HL-60/S4 (cell line): ENCODE results near the gene KLK14.

Experiments
- in situ Hi-C: fragments of 300-500 bp; cut with MboI; formaldehyde crosslinking; loops from 2 replicates; pipeline ENCODE4 v1.14.3; 2022; ENCODE audit warnings: low sequenced_read_pairs

The KLK14 gene, protein sequence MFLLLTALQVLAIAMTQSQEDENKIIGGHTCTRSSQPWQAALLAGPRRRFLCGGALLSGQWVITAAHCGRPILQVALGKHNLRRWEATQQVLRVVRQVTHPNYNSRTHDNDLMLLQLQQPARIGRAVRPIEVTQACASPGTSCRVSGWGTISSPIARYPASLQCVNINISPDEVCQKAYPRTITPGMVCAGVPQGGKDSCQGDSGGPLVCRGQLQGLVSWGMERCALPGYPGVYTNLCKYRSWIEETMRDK

DNA sequence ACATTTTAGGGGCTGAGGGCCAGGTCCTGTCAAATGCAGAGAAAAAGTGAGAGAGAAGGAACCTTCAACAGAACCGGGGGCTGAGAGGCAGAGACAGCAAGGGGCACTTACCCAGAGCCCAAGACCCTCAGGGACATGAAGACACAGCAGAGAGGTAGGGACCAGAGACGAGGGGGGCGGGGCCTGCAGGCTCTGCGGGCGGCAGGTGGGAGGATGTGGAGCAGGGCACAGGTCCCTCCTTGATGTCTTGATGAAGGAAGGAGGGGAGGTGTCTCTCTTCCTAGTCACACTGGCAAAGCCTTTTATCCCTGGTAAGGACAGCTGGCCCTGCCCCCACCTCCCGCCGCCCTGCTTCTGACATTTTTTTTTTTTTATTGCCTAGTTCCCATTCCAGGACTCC lies at the start of gene KLK14:
Gene KLK14 (minus strand): TSS at position 277 of the 400 bp plus-strand sequence. CDS start 273 bp downstream, at position 4.
- in situ Hi-C loops: no loop called here

DNA sequence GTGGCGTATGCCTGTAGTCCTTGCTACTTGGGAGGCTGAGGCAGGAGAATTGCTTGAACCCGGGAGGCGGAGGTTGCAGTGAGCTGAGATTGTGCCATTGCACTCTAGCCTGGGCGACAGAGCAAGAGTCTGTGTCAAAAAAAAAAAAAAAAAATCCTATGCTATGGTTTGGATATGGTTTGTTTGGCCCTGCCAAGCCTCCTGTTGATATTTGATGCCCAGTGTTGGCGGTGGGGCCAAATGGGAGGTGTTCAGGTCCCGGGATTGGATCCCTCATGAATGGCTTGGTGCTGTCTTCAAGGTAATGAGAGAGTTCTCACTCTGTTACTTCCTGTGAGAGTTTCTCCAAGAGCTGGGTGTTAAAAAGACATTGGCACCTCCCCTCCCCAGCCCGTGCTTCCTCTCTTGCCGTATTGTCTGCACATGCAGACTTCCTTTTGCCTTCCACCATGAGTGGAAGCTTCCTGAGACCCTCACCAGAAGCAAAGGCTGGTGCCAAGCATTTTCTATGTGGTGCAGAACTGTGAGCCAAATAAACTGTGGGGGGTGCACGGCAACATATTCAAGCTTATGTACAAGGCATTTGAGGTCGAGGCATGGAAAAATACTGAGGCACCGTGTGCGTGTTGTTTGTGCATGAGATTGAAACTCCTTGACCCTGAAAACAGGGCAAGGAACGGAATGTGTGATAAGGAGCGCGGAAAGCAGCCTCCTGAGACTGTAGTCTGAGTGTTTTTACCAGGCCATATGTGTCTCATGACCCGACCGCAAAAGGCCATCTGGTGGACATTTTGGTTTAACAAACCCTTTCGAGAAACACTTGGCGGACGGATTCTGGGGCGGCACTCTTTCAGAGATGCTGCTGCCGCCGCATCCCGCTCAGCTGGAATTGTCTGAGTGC lies 49.3 kb upstream of the KLK14 start:
- in situ Hi-C loops: no loop called here

DNA sequence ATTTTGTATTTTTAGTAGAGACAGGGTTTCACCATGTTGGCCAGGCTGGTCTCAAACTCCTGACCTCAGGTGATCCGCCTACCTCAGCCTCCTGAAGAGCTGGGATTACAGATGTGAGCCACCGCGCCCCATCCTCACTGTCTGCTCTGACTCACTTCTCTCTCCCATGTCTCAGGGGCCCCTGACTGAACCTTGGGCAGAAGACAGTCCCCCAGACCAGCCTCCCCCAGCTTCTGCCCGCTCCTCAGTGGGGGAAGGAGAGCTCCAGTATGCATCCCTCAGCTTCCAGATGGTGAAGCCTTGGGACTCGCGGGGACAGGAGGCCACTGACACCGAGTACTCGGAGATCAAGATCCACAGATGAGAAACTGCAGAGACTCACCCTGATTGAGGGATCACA lies 47.0 kb upstream of the KLK14 start:
- in situ Hi-C loops: no loop called here

DNA sequence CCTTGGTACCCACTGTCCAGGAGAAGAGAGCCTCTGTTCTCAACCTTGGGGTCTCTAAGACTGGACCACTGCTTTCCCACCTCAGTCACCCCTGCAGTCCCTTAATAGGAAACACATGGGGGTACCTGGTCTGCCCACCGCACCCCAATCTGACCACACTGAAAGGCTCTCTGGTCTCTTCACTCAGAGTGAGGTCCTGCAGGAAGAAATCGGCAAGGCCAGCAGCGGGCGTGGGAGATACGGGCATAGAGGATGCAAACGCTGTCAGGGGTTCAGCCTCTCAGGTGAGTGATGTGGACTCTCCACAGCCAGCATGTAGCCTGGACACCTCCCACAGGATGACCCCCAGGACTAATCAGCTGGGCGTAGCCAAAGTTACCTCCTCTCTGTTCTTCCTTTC lies 45.5 kb upstream of the KLK14 start:
- in situ Hi-C loops: no loop called here

DNA sequence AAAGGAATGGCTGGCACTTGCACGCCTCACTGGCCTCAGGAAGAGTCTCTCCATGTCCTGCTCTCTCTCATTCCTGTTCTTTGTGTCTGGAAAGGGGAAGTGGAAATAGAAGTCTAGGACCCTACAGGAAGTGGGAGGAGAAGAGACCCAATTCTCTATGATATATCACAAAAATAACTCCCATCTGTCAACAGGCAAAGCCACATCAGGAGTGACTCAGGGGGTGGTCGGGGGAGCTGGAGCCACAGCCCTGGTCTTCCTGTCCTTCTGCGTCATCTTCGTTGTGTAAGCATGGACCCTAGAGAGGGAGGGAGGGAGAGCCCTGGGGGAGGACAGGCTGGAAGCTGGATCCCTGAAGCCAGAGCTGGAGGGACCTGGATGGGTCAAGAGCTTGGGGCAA lies 45.1 kb upstream of the KLK14 start:
- in situ Hi-C loops: no loop called here

DNA sequence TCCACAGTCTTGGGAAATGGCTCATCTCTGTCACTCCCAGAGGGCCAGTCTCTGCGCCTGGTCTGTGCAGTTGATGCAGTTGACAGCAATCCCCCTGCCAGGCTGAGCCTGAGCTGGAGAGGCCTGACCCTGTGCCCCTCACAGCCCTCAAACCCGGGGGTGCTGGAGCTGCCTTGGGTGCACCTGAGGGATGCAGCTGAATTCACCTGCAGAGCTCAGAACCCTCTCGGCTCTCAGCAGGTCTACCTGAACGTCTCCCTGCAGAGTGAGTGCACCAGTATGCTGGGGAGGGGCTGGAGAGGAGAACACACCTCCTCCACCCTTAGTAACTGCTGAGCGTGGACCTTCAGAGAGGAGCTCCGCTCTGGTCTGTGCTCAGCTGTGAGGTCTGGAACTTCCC lies 44.3 kb upstream of the KLK14 start:
- in situ Hi-C loops: no loop called here

DNA sequence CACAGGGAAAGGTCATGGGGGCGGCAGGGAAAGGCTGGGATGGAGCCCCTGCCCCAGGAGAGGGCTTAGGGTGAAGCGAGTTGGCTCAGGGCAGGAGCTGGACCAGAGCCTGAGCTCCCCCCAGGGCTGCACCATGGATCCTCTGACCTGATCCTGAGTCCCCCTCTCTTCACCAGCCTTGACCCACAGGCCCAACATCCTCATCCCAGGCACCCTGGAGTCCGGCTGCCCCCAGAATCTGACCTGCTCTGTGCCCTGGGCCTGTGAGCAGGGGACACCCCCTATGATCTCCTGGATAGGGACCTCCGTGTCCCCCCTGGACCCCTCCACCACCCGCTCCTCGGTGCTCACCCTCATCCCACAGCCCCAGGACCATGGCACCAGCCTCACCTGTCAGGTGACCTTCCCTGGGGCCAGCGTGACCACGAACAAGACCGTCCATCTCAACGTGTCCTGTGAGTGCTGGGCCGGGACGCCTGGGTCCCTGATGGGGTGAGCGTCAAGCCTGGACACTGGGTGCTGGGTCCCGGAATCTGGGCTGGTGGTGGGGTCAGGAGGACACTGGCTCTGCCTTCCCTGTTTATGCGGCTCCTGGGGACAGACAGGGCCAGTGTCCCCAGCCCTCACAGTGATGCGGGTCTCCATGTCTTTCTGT lies 42.9 kb upstream of the KLK14 start:
- in situ Hi-C loops: no loop called here

DNA sequence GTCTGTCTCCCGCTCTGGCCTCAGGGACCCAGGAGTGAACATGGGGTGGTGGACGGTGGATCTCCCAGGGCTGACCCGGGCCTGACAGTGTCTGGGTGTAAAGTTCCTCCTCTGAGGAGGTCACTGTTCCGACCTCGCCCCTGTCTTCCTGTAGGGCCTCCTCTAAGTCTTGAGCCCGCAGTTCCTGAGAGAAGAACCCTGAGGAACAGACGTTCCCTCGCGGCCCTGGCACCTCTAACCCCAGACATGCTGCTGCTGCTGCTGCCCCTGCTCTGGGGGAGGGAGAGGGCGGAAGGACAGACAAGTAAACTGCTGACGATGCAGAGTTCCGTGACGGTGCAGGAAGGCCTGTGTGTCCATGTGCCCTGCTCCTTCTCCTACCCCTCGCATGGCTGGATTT lies 42.0 kb upstream of the KLK14 start, which contains the start of gene SIGLEC9:
Gene SIGLEC9 (plus strand): TSS at position 178 of the 400 bp plus-strand sequence. CDS start 69 bp downstream, at position 247.
- in situ Hi-C loops: no loop called here

DNA sequence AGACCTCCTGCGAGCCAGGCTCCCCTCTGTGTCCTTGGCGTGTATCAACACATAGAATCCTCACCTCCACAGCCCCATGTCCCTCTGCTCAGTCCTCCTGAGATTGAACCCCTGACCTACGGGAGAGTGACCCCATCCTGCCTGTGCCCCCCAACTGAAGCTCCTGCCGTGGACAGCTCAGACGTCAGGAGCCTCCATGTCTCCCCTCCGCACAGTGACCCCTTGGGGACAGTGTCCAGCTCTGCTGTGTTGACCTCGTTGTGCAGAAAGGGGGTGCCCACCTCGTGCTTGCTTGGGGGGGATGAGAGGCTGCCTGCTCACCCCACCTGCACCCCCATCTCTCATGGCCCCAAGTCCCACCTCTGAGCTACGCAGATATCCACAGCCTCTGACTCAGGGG lies 41.5 kb upstream of the KLK14 start:
- in situ Hi-C loops: no loop called here

DNA sequence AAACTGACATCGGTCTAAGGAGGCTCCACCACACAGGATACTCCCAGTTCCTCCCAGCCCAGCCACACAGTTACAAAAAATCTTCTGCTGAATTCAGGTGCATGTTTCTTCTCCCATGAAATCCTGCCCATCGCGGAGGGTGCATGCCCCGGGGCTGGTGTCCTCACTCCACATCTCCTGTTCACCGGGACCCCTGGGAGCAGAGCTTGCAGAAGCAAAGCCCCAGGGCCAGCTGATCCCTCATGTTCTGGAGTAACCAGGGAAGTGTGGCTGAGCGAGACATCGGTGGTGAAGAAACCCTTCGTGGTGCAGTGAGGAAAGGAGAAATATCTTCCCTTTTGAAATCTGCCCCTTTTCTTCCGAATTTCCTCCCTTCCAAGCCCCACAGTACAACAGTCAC lies 41.1 kb upstream of the KLK14 start:
- in situ Hi-C loops: no loop called here

DNA sequence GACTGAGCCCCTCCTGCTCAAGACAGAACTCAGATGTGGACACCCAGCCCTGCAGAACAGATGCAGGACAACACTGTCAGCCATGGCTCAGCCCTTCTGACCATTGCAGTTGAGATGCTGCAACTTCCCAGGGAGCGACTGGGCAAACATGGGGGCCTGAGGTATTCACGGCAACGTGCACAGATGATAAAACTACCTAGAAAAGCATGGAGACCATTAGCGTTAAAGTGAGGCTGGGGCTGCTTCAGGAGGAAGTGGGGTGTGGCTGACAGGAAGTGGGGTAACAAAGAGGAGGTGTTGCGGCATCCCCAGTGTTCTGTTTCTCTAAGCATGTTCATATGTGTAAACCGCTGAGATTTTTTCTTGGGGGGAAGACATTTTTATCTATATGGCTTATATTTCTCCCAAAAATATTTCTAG lies 40.7 kb upstream of the KLK14 start:
- in situ Hi-C loops: no loop called here

DNA sequence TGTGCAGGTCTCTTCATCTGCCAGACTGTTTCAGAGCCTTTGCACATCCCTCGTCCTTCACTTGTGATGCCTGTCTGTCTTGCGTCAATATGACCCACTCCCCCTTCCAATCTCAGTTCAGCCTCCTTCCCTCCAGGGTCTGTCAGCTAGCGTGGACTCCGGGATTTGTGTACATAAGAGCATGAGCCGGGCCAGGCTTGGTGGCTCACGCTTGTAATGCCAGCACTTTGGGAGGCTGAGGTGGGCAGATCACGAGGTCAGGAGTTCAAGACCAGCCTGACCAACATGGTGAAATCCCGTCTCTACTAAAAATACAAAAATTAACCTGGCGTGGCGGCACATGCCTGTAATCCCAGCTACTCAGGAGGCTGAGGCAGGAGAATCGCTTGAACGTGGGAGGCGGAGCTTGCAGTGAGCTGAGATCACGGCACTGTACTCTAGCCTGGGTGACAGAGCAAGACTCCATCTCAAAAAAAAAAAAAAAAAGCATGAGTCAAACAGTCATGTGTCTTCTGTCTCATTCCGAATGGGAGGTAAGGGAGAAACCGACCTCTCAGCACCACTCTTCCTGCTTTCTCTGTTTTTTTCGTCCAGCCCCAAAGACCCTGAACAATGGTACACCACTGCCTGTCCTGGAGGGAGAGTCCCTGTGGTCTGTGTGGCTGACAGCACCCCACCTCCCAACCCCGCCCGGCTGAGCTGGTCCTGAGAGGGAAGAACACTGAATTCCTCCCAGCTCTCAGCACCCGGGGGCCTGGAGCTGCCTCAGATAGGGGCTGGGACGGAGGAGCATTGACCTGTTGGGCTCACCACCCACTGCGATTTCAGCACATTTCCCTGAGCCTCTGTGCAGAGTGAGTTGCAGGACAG lies 39.7 kb upstream of the KLK14 start:
- in situ Hi-C loops: no loop called here

DNA sequence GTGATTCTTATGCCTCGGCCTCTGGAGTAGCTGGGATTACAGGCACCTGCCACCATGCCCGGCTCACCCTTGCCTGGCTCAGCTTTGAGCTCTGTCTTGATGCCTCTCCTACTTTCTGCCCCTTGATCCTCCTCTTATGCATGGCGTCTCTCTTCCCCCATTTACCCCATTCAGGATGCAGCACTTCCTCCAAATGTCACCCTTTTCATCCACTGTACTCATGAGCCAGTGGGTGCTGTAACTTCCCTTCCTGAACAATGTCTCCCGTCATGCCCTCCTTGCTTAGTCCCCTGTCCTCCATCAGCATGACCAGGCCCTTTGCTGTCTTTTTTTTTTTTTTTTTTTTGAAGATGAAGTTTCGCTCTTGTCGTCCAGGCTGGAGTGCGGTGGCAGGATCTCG lies 38.6 kb upstream of the KLK14 start:
- in situ Hi-C loops: no loop called here

DNA sequence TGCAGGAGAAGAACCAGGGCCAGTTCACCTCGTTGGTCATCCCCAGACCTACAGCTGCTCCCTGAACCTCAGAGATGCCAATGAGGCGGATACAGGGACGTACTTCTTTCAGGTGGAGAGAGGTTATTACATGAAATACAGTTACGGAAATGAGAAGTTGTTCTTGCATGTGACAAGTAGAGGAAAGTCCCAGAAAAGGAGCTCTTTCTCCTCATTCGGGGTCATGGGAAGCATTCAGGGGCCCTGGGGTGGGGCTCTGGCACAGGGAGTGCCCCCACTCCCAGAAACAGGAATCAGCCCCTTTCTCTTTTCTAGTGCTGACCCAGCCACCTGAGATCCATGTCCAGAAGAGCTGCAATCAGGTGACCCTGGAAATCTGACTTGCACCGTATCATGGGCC lies 37.5 kb upstream of the KLK14 start:
- in situ Hi-C loops: no loop called here

DNA sequence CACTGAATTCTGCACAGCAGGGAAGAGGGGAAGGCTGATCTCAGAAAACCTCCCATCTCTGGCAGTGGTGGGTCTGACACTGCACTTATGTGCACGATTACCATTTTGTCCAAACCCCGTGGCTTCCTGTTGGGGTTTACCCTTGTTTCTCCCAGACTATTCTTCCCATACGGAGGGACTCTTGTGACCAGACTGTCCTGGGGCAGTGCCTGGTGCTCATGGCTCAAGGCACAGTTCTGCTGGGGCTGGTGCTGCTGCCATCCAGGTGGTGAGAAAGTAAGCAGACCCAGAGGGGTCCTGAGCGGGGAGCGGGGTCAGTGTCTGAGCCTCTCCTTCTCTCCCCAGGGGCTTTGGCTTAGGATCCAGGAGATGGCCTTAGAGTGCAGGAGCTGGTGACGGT lies 36.9 kb upstream of the KLK14 start:
- in situ Hi-C loops: no loop called here

DNA sequence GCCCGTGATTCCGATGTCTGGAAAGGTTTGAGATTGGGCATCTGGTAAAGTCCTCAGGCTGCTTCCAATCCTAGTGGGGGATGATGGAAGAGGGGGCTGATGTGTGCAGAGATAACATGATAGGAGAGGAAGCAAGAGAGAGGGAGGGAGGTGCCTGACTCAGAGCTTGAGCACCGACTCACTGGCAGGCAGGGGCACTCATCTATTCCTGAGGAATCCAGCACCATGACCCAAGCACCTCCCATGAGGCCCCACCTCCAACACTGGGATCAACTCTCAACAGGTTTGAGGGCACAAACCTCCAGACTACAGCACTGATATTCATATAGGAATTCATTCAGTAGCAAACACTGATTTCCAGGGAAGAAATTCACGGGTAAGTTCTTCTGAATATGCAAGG lies 36.4 kb upstream of the KLK14 start:
- in situ Hi-C loops: no loop called here

DNA sequence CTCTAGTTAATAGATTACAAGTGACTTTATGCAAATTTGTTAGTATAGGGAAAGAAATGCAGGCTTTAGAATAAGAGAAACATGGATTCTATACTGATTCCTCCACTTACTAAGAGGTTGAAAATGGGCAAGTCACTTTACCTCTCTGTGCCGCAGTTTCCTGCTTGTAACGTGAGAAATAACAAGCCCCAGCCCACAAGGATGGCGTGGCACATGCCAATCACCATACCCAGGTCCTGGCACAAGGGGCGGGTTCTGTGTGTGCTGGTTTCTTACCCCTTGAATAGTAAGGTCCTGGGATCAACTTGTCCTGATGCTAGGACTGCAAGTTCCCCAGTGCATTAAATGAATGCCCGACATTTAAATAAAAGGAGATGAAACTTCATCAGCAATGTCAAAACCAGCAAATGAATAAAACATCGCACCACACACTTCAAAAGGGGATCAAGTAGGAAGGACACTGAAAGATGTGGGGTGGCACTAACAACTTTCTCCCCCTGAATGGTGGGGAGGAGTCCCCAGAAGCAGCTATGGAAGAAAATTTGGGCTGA lies 34.1 kb upstream of the KLK14 start:
- in situ Hi-C loops: no loop called here

DNA sequence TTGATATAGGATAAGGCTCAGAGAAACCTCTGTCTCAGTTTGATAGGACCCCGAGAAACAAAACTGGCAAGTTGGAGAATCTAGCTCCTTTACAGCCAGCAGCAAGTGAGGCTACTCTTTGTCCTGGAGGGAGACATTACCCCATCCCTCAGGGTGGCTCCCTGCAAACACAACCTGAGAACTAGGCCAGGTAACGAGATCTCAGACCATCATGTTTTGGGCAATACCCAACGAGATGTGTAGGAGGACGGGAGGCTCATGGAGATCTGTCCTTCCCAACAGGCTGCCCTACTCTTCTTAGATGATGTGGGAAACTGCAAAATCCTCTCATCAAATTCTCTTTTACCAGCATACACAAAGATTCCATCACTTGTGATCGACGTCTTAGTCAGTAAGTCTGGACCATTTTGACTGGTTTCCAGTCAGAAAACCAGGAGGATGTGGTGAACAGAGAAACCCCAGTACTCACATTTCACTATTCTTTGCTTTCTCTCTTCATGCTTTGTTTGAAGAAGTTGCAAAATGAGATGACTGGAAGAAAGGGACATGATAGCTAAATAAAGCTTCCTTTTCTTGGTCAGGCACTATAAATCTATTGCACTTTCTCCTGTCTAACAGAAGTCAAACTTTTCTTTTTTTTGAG lies 31.5 kb upstream of the KLK14 start:
- in situ Hi-C loops: no loop called here

DNA sequence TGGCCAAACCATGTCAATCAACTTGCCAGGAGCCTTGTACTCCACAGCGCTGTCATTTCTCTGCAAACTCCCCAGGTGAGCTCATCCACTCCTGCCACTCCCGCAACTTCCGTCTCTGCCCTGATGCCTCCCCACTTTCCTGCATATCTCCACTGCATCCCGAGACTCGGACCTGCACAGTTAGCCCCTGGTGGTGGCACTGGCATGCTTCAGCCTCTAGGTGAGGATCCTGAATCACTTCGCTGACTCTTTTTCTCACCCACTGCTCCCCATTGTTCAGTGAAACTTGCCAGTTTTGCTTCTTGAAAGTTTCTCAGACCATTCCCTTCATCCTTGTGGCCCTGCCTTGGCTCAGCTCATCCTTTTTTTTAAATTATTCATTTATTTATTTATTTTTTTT lies 28.9 kb upstream of the KLK14 start:
- in situ Hi-C loops: no loop called here

DNA sequence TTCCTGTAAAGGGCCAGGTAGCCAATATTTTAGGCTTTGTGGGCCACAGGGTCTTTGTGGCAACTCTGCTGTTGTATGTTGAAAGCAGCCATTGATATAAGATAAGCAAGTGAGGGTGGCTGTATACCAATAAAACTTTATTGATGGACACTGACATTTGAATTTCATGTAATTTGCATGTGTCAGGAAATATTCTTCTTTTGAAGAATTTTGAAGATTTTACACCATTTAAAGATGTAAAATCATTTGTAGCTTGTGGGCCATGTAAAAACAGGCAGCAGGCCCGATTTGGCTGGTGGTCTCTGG lies 27.9 kb upstream of the KLK14 start:
- in situ Hi-C loops: no loop called here
